Cardiac muscle cell (in vitro differentiated cells and primary cell): ENCODE measurements around the gene PLAU. TPM values are rescaled to one million over a fixed set of nuclear protein-coding genes. Genes with fewer than 3 reads are reported as not detected.

Experiments used
- DNase-seq, 2 donors: peaks; one replicate each; pipeline versions ENCODE4 v3.0.0 to v3.0.0-alpha.2; 2010 to 2017; ENCODE audit warnings: low read depth in 1 of 2, low spot score in 1 of 2
- H3K27ac ChIP-seq: fragments of 200-600 bp; sonication (generic); 2 replicates; pipeline ENCODE4 v1.5.1; 2016
- H3K27me3 ChIP-seq: fragments of 200-600 bp; sonication (generic); 2 replicates; pipeline ENCODE4 v1.6.0; 2016; ENCODE audit warnings: control low read depth
- H3K36me3 ChIP-seq: fragments of 200-600 bp; sonication (generic); 2 replicates; pipeline ENCODE4 v1.5.1; 2016; ENCODE audit warnings: control low read depth
- H3K4me1 ChIP-seq: fragments of 200-600 bp; sonication (generic); 2 replicates; pipeline ENCODE4 v1.8.1; 2017; ENCODE audit warnings: low read depth, mild to moderate bottlenecking, mixed run types
- H3K4me3 ChIP-seq: fragments of 200-600 bp; sonication (generic); 2 replicates; pipeline ENCODE4 v1.5.1; 2016; ENCODE audit warnings: mild to moderate bottlenecking
- H3K9me3 ChIP-seq: fragments of 200-600 bp; sonication (generic); 2 replicates; pipeline ENCODE4 v1.5.1; 2017; ENCODE audit warnings: low read depth, mild to moderate bottlenecking, control low read depth
- CTCF ChIP-seq: IDR thresholded peaks from 2 replicates; pipeline ENCODE4 v1.5.1; 2012; ENCODE audit warnings: low read depth, mild to moderate bottlenecking, low read length
- polyA plus RNA-seq: library from polyadenylated mRNA; unstranded; fragments of >200 nt; fragmentation: Nextera tagmentation; extraction: Ambion mirVana; gene quantifications from 2 replicates; pipeline ENCODE4 v1.2.1, GENCODE V29; 2016
- total RNA-seq: library from RNA; depleted of rRNA; stranded (reverse); fragments of >200 nt; gene quantifications from 2 replicates; pipeline ENCODE4 v1.2.3, GENCODE V29; 2016

Gene PLAU
- total and polyA plus RNA-seq, 2 experiments from 2014 or later = 3.8 to 4.1 TPM

GRCh38 chr10:73868655-73869195 lies 42.2 kb upstream of the PLAU start:
- Histone ChIP-seq H3K4me1 (peaks cover 28% of the 10 kb centered on the region), H3K4me3 (no peak overlapping the region), H3K27me3 (no peaks in the 10 kb centered on the region), H3K27ac (no peak overlapping the region), H3K9me3 (no peaks in the 10 kb centered on the region), H3K36me3 (no peaks in the 10 kb centered on the region)
- no peak for TF ChIP-seq CTCF
- no peak for DNase-seq

DNA sequence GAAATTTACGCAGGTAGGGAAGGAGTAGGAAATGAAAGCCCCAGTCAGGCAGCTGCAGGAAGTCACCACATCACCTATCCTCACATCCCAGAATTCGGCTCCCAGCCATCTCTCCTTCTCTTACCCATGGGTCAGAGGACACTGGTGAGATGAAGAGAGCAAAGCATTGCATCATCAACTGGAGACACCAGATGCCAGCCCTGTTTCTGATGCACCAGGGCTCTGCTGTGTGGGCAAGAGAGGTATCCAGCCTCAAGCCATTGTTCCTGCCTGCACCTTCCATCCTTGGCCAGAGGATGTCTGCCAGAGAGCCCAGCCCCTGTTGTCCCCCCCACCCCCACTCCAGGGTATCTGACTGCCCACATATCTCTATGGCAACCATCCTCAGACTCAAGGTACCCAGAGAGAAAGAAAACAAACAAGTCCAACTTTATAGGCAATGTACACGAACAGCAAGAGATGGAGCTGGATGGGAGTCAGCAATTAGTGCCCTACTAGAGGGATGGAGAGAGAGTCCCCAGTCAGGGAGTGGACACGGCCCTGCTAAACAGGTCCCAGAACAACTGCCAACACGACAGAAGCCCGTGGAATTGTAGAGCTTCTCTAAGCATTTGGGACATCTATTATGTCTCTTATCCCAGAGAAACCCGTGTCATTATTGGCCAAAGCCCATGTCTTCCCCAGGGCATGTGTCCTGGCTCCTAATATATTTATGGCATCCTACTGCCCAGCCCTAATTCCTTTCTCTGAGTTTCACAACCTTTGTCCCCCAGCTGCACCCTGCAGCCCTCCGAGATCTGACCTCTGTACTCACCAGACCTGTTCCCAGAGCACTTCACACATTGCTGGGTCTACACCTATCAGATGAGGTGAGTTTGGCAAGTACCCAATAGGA lies 39.4 kb upstream of the PLAU start:
- H3K9me3 ChIP-seq = no peaks in the 10 kb centered on the region
- no peak for DNase-seq
- H3K36me3 ChIP-seq = no peaks in the 10 kb centered on the region
- H3K27me3 ChIP-seq = no peaks in the 10 kb centered on the region
- no peak for TF ChIP-seq CTCF
- no peak overlapping the region for H3K27ac ChIP-seq
- no peak overlapping the region for H3K4me3 ChIP-seq
- peaks cover 25% of the 10 kb centered on the region for H3K4me1 ChIP-seq

DNA sequence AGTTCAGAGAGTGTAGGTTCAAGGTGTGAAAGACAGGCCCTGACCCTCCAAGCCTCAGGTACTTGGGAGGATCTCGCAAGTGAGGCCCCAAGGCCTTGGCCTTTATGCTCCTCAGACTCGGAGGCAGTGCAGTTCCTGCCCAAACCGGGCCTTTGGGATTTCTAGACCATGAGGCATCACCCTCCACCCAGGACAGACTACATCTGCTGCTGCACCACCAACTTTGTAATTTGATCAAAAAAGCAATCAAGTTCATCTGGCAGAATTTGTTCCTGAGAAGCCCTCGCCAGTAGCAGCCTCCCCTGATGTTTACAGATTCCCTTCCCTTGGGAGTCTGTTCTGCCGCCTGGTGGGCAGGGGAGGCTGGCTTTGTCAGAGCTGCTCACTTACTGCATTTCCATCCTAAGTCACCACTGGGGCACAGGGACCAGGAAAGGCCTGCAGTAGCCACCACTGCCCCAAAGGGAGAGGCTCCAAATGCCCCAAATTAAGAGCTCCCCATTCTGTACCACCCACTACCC lies 38.7 kb upstream of the PLAU start:
- Histone ChIP-seq H3K4me1 (peaks cover 19% of the 10 kb centered on the region), H3K27me3 (no peaks in the 10 kb centered on the region), H3K4me3 (no peak overlapping the region), H3K9me3 (no peaks in the 10 kb centered on the region), H3K36me3 (no peaks in the 10 kb centered on the region), H3K27ac (no peak overlapping the region)
- peak; percentile 13 for TF ChIP-seq CTCF
- DNase-seq = no peak

DNA sequence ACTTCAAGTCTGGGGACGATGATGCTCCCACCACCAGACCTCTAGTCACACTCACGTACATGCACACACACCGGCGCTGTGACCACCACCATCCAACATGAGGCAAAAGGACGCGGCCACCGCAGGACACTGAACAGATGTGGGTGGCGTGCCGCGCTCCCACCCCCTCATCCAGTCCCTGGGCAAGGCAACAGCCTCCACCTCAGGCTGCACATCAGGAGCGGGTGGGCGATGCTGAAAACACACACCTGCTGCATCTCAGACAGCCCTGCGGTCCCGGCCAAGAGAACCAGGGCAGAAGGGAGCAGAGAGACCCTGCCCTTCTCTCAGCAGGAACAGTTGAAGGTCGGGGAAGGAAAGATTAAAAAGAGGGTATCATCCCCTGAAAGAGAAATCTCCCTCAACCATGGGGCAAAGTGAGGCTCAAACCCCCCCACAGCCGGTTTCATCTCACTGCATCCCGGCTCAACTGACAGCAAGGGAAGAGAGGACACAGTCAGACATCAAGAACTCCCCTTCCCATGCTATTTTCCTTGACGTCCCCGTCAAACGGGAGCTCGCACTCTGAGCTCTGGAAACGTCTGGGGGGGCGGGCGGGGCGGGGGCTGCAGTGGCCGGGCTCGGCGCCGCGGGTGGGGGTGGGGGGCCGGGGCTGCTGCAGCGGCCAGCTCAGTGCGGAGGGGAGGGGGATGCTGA lies 37.6 kb upstream of the PLAU start:
- no peak for DNase-seq
- Histone ChIP-seq H3K36me3 (no peaks in the 10 kb centered on the region), H3K9me3 (no peaks in the 10 kb centered on the region), H3K4me1 (peaks cover 8% of the 10 kb centered on the region), H3K27ac (no peak overlapping the region), H3K27me3 (no peaks in the 10 kb centered on the region), H3K4me3 (peak overlapping the region; percentile 99)
- no peak for TF ChIP-seq CTCF

GRCh38 chr10:73873838-73874215 lies 37.1 kb upstream of the PLAU start:
- no peak for TF ChIP-seq CTCF
- Histone ChIP-seq H3K27ac (no peak overlapping the region), H3K36me3 (no peaks in the 10 kb centered on the region), H3K4me1 (peaks cover 3% of the 10 kb centered on the region), H3K27me3 (no peaks in the 10 kb centered on the region), H3K9me3 (no peaks in the 10 kb centered on the region), H3K4me3 (peak overlapping the region; percentile 99)
- no peak for DNase-seq
